ENCODE measurements around the gene DRC7. TPM values are rescaled to one million over a fixed set of nuclear protein-coding genes. Genes with fewer than 3 reads are reported as not detected.

The DRC7 gene
- total RNA-seq, 4 donors from 2014 or later = not detected

DNA sequence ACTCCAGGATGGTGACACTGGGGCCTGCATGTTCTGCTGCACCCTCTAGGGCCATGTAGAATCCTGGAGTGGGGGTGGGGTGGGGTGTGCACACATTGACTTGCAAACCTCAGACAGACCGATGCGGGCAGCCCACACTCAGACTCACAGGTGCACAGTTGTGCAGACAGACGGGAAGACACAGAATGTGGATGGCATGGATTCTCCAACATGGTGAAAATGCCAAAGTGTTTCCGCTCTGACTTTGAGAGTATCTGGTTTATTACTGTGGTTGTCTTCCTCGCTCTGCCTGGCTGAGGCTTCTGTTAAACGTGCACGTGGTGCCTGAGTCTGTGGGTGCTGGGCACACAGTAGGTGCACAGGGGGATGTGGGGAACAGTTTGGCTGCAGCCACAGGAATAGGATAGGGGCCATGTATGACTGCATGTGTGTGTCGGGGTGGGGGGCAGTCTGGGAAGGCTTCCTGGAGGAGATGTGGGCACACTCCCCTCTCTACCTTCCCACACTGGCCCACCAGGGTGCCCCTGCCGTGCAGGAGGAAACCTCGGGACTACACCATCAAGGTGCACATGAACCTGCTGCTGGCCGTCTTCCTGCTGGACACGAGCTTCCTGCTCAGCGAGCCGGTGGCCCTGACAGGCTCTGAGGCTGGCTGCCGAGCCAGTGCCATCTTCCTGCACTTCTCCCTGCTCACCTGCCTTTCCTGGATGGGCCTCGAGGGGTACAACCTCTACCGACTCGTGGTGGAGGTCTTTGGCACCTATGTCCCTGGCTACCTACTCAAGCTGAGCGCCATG, 35.5 kb upstream of the DRC7 start:
- H3K27me3 ChIP-seq = no peaks in the 10 kb centered on the region
- H3K4me1 ChIP-seq = no peaks in the 10 kb centered on the region
- TF ChIP-seq, protein P1, sequence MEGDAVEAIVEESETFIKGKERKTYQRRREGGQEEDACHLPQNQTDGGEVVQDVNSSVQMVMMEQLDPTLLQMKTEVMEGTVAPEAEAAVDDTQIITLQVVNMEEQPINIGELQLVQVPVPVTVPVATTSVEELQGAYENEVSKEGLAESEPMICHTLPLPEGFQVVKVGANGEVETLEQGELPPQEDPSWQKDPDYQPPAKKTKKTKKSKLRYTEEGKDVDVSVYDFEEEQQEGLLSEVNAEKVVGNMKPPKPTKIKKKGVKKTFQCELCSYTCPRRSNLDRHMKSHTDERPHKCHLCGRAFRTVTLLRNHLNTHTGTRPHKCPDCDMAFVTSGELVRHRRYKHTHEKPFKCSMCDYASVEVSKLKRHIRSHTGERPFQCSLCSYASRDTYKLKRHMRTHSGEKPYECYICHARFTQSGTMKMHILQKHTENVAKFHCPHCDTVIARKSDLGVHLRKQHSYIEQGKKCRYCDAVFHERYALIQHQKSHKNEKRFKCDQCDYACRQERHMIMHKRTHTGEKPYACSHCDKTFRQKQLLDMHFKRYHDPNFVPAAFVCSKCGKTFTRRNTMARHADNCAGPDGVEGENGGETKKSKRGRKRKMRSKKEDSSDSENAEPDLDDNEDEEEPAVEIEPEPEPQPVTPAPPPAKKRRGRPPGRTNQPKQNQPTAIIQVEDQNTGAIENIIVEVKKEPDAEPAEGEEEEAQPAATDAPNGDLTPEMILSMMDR (IDR thresholded peaks at IDR 0.05) = no peak
- no peak for TF ChIP-seq POLR2A (IDR thresholded peaks at IDR 0.05)
- DNase-seq = no peak
- no peaks in the 10 kb centered on the region for H3K9me3 ChIP-seq
- no peak overlapping the region for H3K27ac ChIP-seq
- no peak overlapping the region for H3K4me3 ChIP-seq
- peaks cover 0 to 19% (median 0%) of the 10 kb centered on the region in 3 donors for H3K36me3 ChIP-seq

DNA sequence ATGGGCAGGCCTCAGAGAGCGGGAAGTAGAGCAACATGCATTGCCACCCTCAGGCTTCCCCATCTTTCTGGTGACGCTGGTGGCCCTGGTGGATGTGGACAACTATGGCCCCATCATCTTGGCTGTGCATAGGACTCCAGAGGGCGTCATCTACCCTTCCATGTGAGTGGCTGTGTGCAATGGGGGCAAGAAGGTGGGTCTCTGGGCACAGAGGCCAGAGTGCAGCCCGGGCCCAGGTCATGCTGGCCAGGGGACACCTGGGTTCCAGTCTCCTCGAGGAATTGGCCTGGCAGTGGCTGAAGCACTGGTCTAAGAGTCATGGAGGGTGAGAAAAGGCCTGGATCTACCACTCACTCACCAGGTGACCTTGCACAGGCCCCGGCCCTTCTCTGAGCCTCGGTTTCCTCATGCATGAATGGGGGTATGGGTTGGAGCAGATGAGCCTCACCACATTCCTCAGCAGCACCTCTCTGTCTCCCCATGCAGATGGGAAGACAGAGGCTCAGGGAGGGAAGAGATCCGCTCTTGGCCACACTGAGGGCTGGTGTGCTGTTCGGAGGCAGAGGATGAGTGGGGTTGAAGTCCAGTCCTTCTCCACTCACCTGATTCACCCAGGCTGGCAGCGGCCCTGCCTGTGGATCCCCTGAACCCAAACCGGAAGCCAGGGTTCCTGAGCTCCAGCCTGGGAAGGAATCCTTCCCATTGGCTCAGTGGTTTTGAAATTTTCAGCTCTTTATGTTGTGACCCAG, 33.7 kb upstream of the DRC7 start:
- no peak for TF ChIP-seq POLR2A (IDR thresholded peaks at IDR 0.05)
- TF ChIP-seq, protein P1 (IDR thresholded peaks at IDR 0.05) = no peak
- Histone ChIP-seq H3K4me1 (no peaks in the 10 kb centered on the region), H3K4me3 (no peak overlapping the region), H3K27ac (no peak overlapping the region), H3K9me3 (no peaks in the 10 kb centered on the region), H3K36me3 (peaks cover 0 to 19% (median 0%) of the 10 kb centered on the region in 3 donors), H3K27me3 (no peaks in the 10 kb centered on the region)
- no peak for DNase-seq

DNA sequence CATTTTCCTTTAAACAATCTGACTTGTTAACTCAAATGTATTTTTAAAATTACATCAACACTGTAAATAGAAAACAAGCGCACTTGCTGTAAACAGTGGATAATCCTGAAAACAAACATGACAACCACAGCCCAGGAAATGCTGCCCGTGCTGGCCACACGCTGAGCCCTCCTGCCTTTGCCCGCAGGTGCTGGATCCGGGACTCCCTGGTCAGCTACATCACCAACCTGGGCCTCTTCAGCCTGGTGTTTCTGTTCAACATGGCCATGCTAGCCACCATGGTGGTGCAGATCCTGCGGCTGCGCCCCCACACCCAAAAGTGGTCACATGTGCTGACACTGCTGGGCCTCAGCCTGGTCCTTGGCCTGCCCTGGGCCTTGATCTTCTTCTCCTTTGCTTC, 33.1 kb upstream of the DRC7 start:
- Histone ChIP-seq H3K4me3 (no peak overlapping the region), H3K9me3 (no peaks in the 10 kb centered on the region), H3K27ac (no peak overlapping the region), H3K36me3 (peaks cover 0 to 19% (median 0%) of the 10 kb centered on the region in 3 donors), H3K4me1 (no peaks in the 10 kb centered on the region), H3K27me3 (no peaks in the 10 kb centered on the region)
- DNase-seq = no peak
- TF ChIP-seq POLR2A (IDR thresholded peaks at IDR 0.05) = no peak
- TF ChIP-seq, protein P1 (IDR thresholded peaks at IDR 0.05) = no peak

DNA sequence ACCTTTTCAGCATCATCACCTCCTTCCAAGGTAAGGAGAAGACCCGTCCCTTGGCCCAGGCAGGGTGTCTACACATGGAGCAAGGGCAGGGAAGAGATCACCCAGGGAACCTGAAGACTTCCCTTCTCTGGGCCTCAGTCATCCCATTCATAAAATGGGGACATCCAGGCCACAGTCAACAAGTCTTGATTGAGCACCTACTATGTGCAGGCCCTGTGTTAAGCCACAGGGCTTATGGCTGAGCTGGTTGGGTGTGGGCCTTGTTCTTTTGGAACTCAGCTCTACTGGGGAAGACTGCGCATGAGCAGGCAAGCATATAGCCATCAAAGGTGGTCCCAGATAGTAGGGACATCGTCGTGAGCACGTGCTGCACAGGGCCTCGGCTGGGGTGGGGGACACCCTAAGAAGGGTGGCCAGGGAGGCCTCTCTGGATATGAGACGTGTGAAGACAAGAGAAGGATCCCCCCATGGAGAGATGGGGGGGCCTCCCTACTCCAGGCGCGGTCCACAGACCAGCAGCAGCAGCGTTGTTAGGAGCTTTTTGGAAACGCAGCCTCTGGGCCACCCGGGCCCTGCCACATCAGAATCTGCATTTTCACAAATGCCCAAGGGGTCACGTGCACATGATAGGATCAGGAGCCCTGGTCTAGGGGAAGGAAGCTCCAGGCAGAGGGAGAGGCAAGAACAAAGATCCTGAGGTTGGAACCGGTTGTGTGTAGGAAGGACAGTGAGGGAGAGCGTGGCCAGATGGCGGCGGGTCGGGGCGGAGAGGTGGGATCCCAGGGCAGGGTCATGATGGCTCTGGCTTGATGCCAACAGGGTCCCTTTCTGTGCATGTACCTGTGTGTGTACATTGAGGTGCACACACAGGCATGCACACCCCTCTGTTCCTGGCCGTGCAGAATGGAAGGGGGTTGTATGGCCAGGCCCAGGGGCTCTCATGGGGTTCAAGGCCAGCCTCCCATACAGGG, 32.4 kb upstream of the DRC7 start:
- Histone ChIP-seq H3K36me3 (peaks cover 0 to 19% (median 0%) of the 10 kb centered on the region in 3 donors), H3K9me3 (no peaks in the 10 kb centered on the region), H3K4me3 (no peak overlapping the region), H3K27me3 (no peaks in the 10 kb centered on the region), H3K4me1 (no peaks in the 10 kb centered on the region), H3K27ac (no peak overlapping the region)
- no peak for DNase-seq
- TF ChIP-seq, protein P1 (IDR thresholded peaks at IDR 0.05) = no peak
- TF ChIP-seq POLR2A (IDR thresholded peaks at IDR 0.05) = no peak

DNA sequence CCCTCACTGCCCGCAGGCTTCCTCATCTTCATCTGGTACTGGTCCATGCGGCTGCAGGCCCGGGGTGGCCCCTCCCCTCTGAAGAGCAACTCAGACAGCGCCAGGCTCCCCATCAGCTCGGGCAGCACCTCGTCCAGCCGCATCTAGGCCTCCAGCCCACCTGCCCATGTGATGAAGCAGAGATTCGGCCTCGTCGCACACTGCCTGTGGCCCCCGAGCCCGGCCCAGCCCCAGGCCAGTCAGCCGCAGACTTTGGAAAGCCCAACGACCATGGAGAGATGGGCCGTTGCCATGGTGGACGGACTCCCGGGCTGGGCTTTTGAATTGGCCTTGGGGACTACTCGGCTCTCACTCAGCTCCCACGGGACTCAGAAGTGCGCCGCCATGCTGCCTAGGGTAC, 31.2 kb upstream of the DRC7 start:
- no peak for DNase-seq
- Histone ChIP-seq H3K4me3 (no peak overlapping the region), H3K27ac (no peak overlapping the region), H3K27me3 (no peaks in the 10 kb centered on the region), H3K4me1 (no peaks in the 10 kb centered on the region), H3K36me3 (peaks cover 0 to 19% (median 0%) of the 10 kb centered on the region in 3 donors), H3K9me3 (no peaks in the 10 kb centered on the region)
- TF ChIP-seq, protein P1 (IDR thresholded peaks at IDR 0.05) = no peak
- no peak for TF ChIP-seq POLR2A (IDR thresholded peaks at IDR 0.05)

All from Peyer's patch (tissue), 4 donors.